SJCRH30 (cell line): ENCODE data around the gene SUCLG2. TPM values are rescaled to one million over a fixed set of nuclear protein-coding genes. Genes with fewer than 3 reads are reported as not detected.

Experiments
- DNase-seq, 2 experiments: peaks; one replicate each; pipeline ENCODE4 v3.0.0-alpha.2; 2015 to 2020
- H3K27ac ChIP-seq: fragments of 250-450 bp; sonication (Bioruptor Pico); 2 replicates; pipeline ENCODE4 v1.5.1; 2020; ENCODE audit warnings: mild to moderate bottlenecking, moderate library complexity
- H3K27me3 ChIP-seq: fragments of 250-450 bp; sonication (Bioruptor Pico); 2 replicates; pipeline ENCODE4 v1.5.1; 2020; ENCODE audit warnings: mild to moderate bottlenecking, moderate library complexity
- H3K36me3 ChIP-seq: fragments of 250-450 bp; sonication (Bioruptor Pico); 2 replicates; pipeline ENCODE4 v1.5.1; 2020; ENCODE audit warnings: mild to moderate bottlenecking, moderate library complexity
- H3K4me1 ChIP-seq: fragments of 250-450 bp; sonication (Bioruptor Pico); 2 replicates; pipeline ENCODE4 v1.5.1; 2020; ENCODE audit warnings: mild to moderate bottlenecking, moderate library complexity
- H3K4me3 ChIP-seq: fragments of 250-450 bp; sonication (Bioruptor Pico); 2 replicates; pipeline ENCODE4 v1.5.1; 2020; ENCODE audit warnings: mild to moderate bottlenecking, moderate library complexity
- H3K9me3 ChIP-seq: fragments of 250-450 bp; sonication (Bioruptor Pico); replicated peaks from 2 replicates; pipeline ENCODE4 v1.5.1; 2020; ENCODE audit warnings: mild to moderate bottlenecking, moderate library complexity
- total RNA-seq: library from RNA; depleted of rRNA; stranded (reverse); fragments of >200 nt; shearing (Covaris generic); gene quantifications from 2 replicates; pipeline ENCODE4 v1.2.3, GENCODE V29; 2014

Gene SUCLG2
- total RNA-seq, 1 experiment from 2014 or later, result 15.2 TPM

DNA sequence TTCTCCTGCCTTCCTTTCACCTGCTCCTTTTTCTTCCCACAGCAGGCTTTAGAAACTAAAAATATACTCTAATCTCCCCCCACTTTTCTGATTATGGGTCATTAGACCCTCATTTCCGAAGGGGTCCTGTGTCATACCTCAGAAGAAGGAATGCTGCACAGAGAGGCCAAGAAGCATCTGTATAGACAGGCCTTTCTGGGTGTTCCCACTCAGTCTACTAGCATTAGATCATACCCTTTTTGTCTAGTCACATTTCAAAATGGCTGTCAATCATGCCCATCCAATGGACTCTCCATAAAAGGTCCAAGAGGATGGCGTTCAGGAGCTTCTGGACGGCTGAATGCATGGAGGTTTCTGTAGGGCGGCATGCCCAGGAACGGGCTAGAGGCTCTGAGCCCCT lies 192.2 kb downstream of the SUCLG2 start:
- H3K9me3 ChIP-seq, result no peaks in the 10 kb centered on the region
- DNase-seq, result peak in 1 of 2 experiments; percentile 40
- H3K4me3 ChIP-seq, result no peak overlapping the region
- no peaks in the 10 kb centered on the region for H3K27me3 ChIP-seq
- no peaks in the 10 kb centered on the region for H3K36me3 ChIP-seq
- H3K4me1 ChIP-seq, result peaks cover 36% of the 10 kb centered on the region
- H3K27ac ChIP-seq, result peak overlapping the region; percentile 84

DNA sequence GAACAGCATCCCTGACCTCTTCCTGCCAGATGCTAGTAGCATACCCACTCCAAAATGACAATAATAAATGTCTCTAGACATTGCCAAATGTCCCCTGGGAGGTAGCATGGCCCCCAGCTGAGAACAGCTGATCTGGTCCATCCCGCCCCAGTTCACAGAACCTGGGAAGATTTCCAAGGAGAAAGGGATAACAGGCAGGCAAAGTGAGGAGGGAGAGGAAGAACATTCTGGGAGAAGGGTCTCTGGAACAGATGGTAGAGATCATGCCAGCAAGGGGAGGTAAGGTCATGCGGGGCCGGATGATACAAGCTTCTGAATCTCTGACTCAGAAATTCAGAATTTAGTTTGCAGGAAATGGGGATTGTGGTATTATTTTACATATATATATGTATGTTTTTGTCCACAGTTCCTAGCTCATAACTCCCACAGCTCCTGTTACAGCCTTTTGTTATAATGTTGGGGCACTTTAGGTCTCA lies 192.7 kb downstream of the SUCLG2 start:
- Histone ChIP-seq H3K4me1 (peaks cover 36% of the 10 kb centered on the region), H3K9me3 (no peaks in the 10 kb centered on the region), H3K27me3 (no peaks in the 10 kb centered on the region), H3K4me3 (no peak overlapping the region), H3K27ac (peak overlapping the region; percentile 84), H3K36me3 (no peaks in the 10 kb centered on the region)
- DNase-seq, result peak; percentile 76 to 79

GRCh38 chr3:67460841-67461510 lies 193.4 kb downstream of the SUCLG2 start:
- Histone ChIP-seq H3K4me1 (peaks cover 36% of the 10 kb centered on the region), H3K9me3 (no peaks in the 10 kb centered on the region), H3K36me3 (no peaks in the 10 kb centered on the region), H3K27me3 (no peaks in the 10 kb centered on the region), H3K4me3 (no peak overlapping the region), H3K27ac (peak overlapping the region; percentile 84)
- DNase-seq, result no peak

GRCh38 chr3:67459796-67460195 lies 194.6 kb downstream of the SUCLG2 start:
- no peaks in the 10 kb centered on the region for H3K36me3 ChIP-seq
- H3K27ac ChIP-seq, result no peak overlapping the region
- no peak for DNase-seq
- H3K4me1 ChIP-seq, result peaks cover 36% of the 10 kb centered on the region
- H3K4me3 ChIP-seq, result no peak overlapping the region
- H3K9me3 ChIP-seq, result no peaks in the 10 kb centered on the region
- H3K27me3 ChIP-seq, result no peaks in the 10 kb centered on the region

- Histone ChIP-seq H3K27ac (no peak overlapping the region), H3K4me1 (peaks cover 33% of the 10 kb centered on the region), H3K9me3 (no peaks in the 10 kb centered on the region), H3K27me3 (no peaks in the 10 kb centered on the region), H3K4me3 (no peak overlapping the region), H3K36me3 (no peaks in the 10 kb centered on the region)
- DNase-seq, result no peak
Measured at GRCh38 chr3:67458896-67459530, 195.4 kb downstream of the SUCLG2 start.

DNA sequence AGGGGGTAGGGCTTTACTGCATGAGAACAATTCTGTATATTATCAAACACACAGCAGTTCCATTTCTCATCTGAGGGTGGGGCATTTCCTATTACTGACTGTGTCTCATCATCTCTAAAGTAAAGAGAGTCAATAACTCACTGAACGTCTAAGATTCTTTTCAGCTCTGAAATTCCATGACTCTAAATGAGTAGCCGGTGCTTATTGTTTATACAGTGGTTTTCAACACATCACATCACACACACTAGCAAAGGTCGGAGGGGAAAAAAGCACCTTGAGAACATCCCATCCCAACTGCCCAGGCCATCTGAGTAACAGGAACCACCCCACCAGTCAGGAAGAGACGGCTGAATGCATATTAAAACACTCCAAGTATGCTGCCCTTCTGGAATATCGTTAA lies 196.0 kb downstream of the SUCLG2 start:
- no peak for DNase-seq

DNA sequence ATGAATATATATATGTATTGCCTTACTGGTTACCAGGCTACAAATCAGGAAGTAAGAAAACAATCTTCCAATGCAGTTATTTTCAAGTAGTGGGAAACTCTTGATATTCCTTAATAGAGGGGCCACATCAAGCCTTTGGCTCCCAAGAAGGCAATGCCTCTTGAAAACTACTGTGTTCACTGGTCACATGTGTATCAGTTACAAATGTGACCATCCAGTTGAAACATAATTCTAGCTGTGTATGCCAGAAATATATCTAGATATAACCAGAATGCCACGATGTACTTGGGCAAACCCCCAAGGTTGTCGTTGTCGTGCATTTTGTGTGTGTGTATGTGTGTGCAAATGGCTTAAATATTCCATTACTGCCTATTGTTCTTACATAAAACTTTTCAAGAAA lies 200.8 kb downstream of the SUCLG2 start:
- Histone ChIP-seq H3K27ac (no peak overlapping the region), H3K4me1 (no peaks in the 10 kb centered on the region), H3K4me3 (no peak overlapping the region), H3K27me3 (no peaks in the 10 kb centered on the region), H3K36me3 (no peaks in the 10 kb centered on the region), H3K9me3 (no peaks in the 10 kb centered on the region)
- DNase-seq, result no peak

More for the DNA sequence above, 196.0 kb downstream of the SUCLG2 start:
- H3K27me3 ChIP-seq, result no peaks in the 10 kb centered on the region
- no peak overlapping the region for H3K27ac ChIP-seq
- H3K9me3 ChIP-seq, result no peaks in the 10 kb centered on the region
- H3K36me3 ChIP-seq, result no peaks in the 10 kb centered on the region
- H3K4me1 ChIP-seq, result peaks cover 27% of the 10 kb centered on the region
- H3K4me3 ChIP-seq, result no peak overlapping the region

DNA sequence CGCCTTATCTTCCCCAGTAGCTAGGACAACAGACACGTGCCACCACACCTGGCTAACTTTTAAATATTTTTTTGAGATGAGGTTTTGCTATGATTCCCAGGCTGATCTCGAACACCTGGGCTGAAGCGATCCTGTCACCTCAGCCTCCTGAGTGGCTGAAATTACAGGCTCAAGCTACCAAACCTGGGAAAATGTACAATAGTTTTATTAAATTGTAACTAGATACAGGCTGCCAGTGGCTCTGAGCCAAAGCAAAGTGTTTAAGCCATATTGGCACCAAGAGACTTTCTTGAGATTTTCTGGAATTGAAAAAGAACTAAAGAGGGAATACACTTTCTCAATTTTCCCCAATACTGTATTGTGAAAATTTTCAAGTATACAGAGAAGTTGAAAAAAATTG lies 204.3 kb downstream of the SUCLG2 start:
- no peaks in the 10 kb centered on the region for H3K9me3 ChIP-seq
- H3K36me3 ChIP-seq, result no peaks in the 10 kb centered on the region
- H3K4me3 ChIP-seq, result no peak overlapping the region
- DNase-seq, result no peak
- no peaks in the 10 kb centered on the region for H3K4me1 ChIP-seq
- H3K27me3 ChIP-seq, result no peaks in the 10 kb centered on the region
- H3K27ac ChIP-seq, result no peak overlapping the region

DNA sequence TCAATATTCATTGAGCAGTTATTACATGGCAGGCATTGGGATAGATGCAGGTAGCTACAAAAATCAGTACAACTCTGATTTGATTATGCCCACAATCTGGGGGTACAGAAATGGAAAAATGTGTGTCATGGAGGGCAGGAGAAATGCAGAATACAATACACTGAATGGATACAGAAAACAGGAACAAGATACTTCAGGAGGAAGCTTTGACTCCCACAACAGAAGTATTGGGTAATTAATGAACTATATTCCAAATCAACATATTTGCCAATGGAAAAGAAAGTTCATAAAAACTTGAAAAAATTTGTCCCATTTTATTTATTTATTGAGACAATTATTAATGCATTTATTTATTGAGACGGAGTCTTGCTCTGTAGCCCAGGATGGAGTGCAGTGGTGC lies 207.0 kb downstream of the SUCLG2 start:
- H3K27ac ChIP-seq, result no peak overlapping the region
- H3K4me3 ChIP-seq, result no peak overlapping the region
- DNase-seq, result no peak
- H3K27me3 ChIP-seq, result no peaks in the 10 kb centered on the region
- H3K36me3 ChIP-seq, result no peaks in the 10 kb centered on the region
- H3K4me1 ChIP-seq, result no peaks in the 10 kb centered on the region
- no peaks in the 10 kb centered on the region for H3K9me3 ChIP-seq

DNA sequence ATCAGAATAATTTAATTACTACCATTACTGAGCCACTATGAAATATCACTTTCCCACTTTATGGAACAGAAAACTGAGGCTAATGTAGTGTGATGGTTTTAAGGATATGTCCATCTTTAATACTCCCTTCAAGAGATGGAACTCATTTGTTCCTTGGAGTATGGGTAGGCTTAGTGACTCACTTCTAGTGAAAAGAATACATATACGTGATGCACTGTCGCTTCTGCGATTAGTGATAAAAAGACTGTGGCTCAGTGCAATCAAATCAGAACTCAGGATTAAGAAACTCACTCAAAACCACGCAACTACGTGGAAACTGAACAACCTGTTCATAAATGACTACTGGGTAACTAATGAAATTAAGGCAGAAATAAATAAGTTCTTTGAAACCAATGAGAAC lies 216.6 kb downstream of the SUCLG2 start:
- H3K4me3 ChIP-seq, result no peak overlapping the region
- DNase-seq, result no peak
- H3K36me3 ChIP-seq, result no peaks in the 10 kb centered on the region
- no peaks in the 10 kb centered on the region for H3K27me3 ChIP-seq
- no peaks in the 10 kb centered on the region for H3K4me1 ChIP-seq
- no peak overlapping the region for H3K27ac ChIP-seq
- H3K9me3 ChIP-seq, result no peaks in the 10 kb centered on the region

DNA sequence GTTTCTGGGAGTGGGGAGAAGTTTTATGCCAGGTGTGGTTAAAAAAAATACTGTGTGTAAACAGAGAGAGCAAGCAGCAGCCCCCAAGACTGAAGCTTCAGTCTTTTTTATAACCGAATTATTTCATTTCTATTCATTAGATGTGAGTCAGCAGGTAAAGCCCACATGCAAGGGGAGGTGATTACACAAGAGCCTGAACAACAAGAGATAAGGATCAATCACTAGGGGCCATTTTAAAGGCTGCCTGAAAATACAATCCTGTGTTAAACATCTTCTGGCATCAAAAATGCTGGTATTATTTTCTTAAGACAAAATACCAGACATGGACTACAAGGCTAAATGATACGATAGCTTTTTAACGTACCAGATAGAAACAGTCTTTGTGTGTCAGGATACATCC lies 217.3 kb downstream of the SUCLG2 start:
- H3K27ac ChIP-seq, result no peak overlapping the region
- no peak overlapping the region for H3K4me3 ChIP-seq
- DNase-seq, result no peak
- H3K9me3 ChIP-seq, result no peaks in the 10 kb centered on the region
- no peaks in the 10 kb centered on the region for H3K36me3 ChIP-seq
- H3K27me3 ChIP-seq, result no peaks in the 10 kb centered on the region
- H3K4me1 ChIP-seq, result no peaks in the 10 kb centered on the region

DNA sequence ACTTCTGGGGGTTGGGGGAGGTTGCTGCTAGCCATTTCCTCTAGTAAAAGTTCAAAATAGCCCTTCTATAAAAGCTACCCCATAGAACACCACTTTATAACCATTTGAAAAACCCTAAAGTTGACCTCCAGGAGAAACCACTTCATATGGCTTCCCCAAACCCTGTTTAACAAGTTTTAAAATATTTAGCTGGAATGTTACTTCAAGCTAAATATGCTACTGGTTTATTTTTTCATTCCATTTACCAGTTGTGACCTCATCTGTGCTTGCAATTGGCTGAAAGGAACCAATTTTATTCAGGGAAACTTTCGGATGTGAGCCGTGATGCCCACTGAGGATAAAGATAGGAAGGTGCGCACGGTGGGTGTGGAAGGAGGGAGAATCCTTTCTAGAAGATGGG lies 221.3 kb downstream of the SUCLG2 start:
- no peak for DNase-seq
- no peak overlapping the region for H3K4me3 ChIP-seq
- no peak overlapping the region for H3K27ac ChIP-seq
- no peaks in the 10 kb centered on the region for H3K4me1 ChIP-seq
- H3K9me3 ChIP-seq, result no peaks in the 10 kb centered on the region
- H3K27me3 ChIP-seq, result no peaks in the 10 kb centered on the region
- no peaks in the 10 kb centered on the region for H3K36me3 ChIP-seq

- Histone ChIP-seq H3K27ac (no peak overlapping the region), H3K27me3 (no peaks in the 10 kb centered on the region), H3K36me3 (no peaks in the 10 kb centered on the region), H3K4me1 (no peaks in the 10 kb centered on the region), H3K9me3 (no peaks in the 10 kb centered on the region), H3K4me3 (no peak overlapping the region)
- DNase-seq, result no peak
Measured at GRCh38 chr3:67431887-67432286, 222.5 kb downstream of the SUCLG2 start.

GRCh38 chr3:67423722-67424121 lies 230.7 kb downstream of the SUCLG2 start:
- Histone ChIP-seq H3K27me3 (no peaks in the 10 kb centered on the region), H3K4me1 (no peaks in the 10 kb centered on the region), H3K4me3 (no peak overlapping the region), H3K27ac (no peak overlapping the region), H3K9me3 (no peaks in the 10 kb centered on the region), H3K36me3 (no peaks in the 10 kb centered on the region)
- DNase-seq, result no peak

DNA sequence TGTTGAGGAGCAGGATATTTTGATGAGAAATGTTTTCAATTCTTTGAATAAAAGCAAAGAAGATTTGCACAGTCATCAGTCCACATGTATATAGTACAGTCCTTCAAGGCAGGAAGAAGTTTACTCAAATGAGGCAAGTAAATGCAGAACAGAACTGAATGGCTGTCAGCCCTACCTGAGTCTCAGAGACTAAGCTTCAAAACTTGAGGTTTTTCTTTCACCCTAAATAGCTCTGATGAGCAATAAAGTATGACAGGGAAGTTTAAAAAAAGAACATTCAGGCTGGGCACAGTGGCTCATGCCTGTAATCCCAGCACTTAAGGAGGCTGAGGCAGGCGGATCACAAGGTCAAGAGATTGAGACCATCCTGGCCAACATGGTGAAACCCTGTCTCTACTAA lies 232.5 kb downstream of the SUCLG2 start:
- H3K4me1 ChIP-seq, result no peaks in the 10 kb centered on the region
- no peaks in the 10 kb centered on the region for H3K9me3 ChIP-seq
- H3K36me3 ChIP-seq, result no peaks in the 10 kb centered on the region
- H3K4me3 ChIP-seq, result no peak overlapping the region
- H3K27ac ChIP-seq, result no peak overlapping the region
- no peaks in the 10 kb centered on the region for H3K27me3 ChIP-seq
- DNase-seq, result no peak

- no peaks in the 10 kb centered on the region for H3K27me3 ChIP-seq
- no peaks in the 10 kb centered on the region for H3K9me3 ChIP-seq
- no peak overlapping the region for H3K4me3 ChIP-seq
- DNase-seq, result no peak
- H3K27ac ChIP-seq, result no peak overlapping the region
- H3K36me3 ChIP-seq, result no peaks in the 10 kb centered on the region
- no peaks in the 10 kb centered on the region for H3K4me1 ChIP-seq
Measured at GRCh38 chr3:67419779-67420178, 234.6 kb downstream of the SUCLG2 start.
